Stimulated activated CD8-positive, alpha-beta memory T cell treated with anti-CD3 and anti-CD28 coated beads, Interleukin-4, amount 100 ng/mL, for 48 hours (primary cell): ENCODE results near the gene SERPING1.

ENCODE experiments used
- DNase-seq: peaks from one replicate; pipeline ENCODE4 v3.0.0-alpha.2; 2020

SERPING1 gene

DNA sequence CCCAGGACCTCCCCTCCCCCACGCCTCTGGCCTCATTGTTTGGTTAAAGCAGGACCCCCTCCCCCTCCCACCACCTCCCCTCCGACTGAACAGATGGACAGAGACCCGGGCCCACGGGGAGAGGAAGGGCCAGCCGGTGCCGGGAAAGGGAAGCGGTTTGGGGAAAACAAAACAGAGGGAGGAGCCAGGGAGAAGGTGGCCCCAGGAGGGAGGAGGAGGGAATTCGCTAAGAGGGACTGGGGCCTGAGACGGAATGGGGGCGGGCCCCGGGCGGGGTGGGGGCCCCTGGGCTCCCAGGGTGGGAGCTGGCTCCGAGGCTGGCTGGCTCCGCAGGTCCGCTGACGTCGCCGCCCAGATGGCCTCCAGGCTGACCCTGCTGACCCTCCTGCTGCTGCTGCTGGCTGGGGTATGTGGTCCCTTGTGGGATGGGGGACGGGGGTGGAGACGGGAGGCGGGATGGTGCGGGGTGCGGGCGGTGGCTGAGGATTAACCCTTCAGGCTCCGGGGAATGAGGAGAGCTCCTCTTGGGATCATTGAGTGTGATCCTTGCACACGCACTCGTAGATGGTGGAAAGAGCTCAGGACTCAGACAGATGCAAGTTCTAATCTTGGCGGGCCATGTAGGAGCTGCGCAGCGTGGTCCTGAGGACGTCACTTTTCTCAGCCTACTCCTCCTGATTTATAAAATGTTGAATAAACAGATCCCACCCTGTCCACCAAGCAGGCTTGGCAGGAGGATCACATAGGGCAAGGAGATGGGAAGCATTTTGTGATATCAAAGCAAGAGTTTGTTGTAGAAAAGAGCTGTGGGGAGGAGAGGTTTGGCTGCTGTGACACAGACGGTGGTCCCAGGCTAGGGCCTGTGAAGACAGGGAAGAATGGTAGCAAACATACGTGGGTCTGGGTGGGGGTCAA is 688 bp downstream of the SERPING1 start:
- no peak for DNase-seq

- no peak for DNase-seq
Measured at GRCh38 chr11:57598831-57599155, 1.3 kb downstream of the SERPING1 start.

DNA sequence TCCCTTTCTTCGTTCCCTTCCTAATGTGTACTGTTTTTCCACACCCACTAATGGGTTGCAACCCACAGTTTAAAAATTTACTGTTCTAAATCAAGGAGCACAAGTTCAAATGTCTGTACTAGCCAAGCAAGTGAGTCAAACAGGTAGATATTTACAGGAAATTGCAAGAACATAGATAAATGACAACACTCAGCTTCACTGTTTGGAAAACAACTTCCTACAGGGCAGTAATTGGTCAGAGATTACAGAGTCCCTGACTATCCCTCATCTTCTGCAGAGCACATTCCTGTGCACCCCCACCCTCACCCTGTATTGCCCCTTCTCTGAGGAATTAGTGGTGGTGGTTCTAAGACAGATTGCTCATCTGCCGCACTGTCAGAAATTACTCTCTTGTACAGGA is 1.9 kb downstream of the SERPING1 start:
- no peak for DNase-seq

DNA sequence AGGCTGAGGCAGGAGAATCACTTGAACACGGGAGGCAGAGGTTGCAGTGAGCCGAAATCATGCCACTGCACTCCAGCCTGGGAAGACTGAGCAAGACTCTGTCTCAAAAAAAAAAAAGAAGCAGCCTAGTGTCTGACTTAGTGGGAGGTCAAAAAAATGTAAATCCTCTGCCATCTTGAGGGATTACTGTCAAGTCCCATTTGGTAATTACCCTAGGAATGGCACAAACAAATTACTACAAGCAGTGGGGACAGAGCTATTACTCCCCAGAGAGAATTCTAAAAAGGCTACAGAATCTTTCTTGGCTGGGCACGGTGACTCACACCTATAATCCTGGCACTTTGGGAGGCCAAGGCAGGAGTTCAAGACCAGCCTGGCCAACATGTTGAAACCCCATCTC is 3.8 kb downstream of the SERPING1 start:
- DNase-seq, result no peak

DNA sequence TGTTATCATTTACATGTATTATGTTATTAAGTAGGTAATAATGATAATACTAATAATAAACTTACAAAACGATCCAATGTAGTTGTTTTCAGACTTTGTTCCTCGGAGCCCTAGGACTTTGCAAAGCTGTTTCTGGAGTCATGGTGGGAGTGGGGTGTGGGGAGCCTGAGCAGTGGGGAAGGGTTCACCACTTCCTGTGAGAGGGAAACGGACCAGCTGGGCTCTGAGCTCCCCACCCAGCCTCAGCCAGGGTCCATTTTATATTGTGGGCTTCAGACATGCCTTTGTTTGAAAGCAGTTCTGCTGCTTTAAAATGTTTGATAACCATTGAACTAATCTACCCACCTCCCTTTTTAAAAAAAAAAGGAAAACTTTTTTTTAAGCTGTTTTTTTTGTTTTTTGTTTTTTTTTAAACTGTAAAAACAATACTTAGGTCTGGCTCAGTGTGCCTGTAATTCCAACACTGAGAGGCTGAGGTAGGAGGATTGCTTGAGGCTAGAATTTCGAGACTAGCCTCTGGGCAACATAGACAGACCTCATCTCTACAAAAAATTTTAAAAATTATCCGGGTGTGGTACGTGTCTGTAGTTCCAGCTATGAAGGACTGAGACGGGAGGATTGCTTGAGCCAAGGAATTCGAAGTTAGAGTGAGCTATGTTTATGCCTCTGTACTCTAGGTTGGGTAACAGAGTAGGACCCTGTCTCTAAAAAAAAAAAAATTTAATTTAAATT is 7.0 kb downstream of the SERPING1 start:
- DNase-seq, result no peak

DNA sequence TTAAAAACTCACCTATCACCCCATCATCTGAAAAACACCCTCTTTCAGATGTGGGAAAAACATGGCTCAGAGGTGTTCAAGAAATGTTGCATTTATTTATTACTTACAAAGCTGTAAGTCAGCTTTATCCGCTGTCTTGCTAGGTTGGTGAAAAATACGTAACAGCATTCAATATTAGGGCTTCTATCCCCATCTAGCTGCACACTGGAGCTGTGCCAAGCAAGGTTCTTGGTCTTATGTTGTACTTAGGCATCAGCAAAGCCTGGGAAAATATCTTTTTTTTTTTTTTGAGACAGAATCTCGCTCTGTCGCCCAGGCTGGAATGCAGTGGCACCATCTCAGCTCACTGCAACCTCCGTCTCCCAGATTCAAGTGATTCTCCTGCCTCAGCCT is 7.5 kb downstream of the SERPING1 start:
- no peak for DNase-seq

DNA sequence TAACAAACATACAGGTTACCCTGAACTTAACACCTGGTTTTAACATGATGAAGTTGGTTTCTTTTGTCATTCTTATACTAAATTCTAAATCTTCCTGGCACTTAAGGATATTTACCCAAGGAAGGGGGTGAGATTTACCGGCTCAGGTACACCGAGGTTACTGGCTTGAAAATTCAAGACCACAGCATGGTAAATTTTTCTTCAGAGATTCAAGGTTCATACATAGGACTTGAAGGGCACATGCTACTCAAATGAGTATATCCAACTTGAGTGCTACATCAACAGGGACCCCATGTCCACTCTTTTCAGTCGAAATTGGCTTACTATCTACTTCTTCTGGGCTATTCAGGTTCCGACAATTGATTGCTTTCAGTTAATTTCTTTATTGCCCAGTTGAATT is 12.7 kb downstream of the SERPING1 start:
- no peak for DNase-seq

- DNase-seq, result no peak
Measured at GRCh38 chr11:57614234-57614772, 16.8 kb downstream of the SERPING1 start.

GRCh38 chr11:57615308-57615707 is 17.8 kb downstream of the SERPING1 start:
- no peak for DNase-seq

GRCh38 chr11:57616595-57616994 is 19.1 kb downstream of the SERPING1 start:
- no peak for DNase-seq

DNA sequence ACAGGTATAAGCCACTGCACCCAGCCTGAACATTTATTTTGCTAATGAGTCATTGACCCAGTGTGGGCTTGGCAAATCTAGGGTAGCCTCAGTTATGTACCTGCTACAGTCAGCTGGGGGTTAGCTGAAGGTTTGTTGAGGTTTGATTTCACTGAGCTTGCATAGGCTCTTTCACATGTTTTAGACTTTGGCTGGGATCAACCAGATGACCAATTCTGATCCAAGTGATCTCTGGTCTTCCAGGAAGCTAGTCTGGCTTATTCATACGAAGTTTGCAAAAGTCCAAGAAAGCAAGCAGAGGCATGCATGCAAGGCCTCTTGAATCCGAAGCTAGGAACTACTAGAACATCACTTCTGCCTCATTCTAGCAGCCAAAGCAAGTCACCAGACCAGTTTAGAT is 21.0 kb downstream of the SERPING1 start:
- DNase-seq, result no peak

- no peak for DNase-seq
Measured at GRCh38 chr11:57619331-57619730, 21.8 kb downstream of the SERPING1 start.

DNA sequence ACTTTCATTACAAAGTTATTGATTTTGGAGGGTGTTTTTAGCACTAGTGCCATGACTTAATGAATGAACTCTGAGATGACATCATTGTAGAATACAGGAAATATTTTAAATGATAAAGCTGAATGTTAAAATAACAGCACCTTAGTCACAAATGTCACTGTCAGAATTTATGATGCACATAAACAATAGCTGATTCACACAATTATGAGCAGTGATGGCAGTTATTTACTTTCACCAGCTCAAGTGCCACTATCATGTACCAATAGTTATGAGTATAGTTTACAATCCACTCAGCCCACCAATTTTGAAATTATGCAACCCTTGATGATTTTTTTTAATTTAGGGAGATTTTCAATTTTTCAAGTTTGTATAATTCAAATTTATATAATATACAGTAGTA is 23.0 kb downstream of the SERPING1 start:
- DNase-seq, result no peak

DNA sequence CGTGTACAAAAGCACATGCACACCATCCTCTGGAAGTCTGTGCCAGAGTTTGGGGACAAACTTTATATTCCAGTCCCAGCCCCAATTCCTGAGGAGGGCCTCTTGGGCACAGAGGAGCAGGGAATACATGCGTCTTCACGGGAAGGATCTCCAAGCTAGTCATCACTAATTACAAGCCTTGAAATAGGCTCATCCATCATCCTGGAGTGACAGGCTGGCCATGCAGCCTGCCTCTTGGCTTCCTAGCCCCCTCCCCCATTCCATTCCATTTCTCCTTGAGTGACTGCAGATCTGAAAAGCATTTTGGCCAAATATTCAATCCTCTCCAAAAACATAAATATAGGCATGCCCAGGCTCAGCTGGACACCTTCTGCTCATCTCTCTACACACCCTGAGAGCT is 24.8 kb downstream of the SERPING1 start:
- no peak for DNase-seq

- DNase-seq, result no peak
Measured at GRCh38 chr11:57624864-57625263, 27.4 kb downstream of the SERPING1 start.

DNA sequence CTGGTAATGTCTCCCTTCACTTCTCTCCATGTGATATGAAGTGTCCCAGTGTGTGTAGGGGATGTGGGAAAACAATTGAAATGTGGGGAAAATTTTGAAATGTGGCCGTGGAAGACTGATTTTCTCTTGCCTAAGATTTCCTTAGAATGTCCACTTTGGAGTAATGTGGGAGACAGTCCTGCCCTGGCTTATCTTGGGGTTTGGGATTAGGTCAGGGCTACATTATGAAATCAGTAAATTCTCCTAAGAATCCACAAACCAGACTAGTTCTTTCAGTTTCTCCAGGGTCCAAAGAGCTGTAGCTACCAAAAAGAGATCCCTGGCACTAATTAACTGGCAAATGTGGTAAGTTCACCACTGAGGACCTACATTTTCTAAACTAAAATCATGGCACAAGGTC is 29.4 kb downstream of the SERPING1 start:
- no peak for DNase-seq

GRCh38 chr11:57630171-57630570 is 32.7 kb downstream of the SERPING1 start:
- no peak for DNase-seq

DNA sequence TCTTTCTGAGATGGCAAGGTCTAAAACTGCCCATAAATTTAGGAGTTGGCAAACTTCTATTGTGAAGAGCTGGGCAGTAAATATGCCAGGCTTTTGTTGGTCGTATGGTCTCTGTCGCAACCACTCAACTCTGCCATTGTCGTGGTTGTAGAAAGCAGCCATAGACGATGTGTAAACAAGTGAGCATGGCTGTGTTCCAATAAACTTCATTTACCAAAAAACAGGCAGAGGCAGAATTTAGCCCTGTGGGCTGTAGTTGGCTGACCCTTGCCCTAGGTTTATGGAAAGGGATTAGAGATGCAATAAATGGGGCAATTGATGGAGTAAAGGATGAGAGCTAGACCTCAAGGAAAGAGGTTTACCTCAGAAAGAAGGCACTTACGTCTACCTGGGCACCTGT is 34.6 kb downstream of the SERPING1 start:
- DNase-seq, result no peak

DNA sequence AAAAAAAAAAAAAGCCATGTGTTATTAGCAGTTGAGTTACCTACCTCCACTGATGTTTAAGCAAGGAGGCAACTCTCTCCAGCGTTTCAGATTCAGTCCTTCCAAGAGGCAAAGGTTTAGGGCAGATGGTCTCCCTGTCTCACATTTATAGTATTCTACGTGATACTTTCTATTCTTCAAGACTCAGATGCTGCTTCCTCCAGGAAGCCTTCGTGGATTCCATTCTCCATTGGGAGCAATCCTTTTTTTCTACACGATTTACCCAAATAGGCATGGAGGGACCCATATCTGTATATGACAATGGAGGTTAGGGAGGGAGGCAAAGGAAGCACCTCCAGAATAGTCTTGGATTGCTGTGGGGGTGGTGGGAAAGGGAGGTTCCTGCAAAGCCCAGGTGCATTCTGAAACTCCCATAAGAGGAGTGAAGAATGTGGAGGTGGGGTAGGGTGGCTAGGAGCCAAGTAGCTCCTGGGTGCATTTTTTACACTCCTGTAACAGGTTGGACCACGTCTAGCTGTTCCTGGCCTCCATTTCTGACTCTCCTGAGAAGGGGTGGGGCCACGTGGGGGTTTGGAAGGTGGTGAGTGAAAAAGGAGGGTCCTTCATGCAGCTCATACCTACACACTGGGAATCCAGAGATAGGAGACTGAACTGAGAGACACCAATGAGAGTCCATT is 36.0 kb downstream of the SERPING1 start:
- DNase-seq, result no peak

DNA sequence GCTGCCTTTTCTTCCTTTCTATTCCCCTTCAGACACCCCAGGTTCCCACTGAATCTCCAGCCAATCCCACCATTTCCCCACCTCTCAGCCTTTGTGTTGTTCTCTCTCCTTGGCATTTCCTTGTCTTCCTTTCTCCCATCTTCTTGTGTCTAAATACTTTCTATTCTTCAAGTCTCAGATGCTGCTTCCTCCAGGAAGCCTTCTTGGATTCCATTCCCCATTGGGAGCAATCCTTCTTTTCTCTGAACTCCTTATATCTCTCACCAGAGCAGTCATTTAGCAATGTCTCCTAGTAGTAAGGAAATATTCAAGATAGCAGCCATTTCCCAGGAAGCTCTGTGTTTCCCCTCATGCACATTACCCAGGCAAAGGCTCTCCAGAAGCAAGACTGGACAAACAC is 36.8 kb downstream of the SERPING1 start:
- DNase-seq, result no peak

GRCh38 chr11:57635246-57635645 is 37.8 kb downstream of the SERPING1 start:
- no peak for DNase-seq

- DNase-seq, result no peak
Measured at GRCh38 chr11:57637626-57638004, 40.1 kb downstream of the SERPING1 start.

DNA sequence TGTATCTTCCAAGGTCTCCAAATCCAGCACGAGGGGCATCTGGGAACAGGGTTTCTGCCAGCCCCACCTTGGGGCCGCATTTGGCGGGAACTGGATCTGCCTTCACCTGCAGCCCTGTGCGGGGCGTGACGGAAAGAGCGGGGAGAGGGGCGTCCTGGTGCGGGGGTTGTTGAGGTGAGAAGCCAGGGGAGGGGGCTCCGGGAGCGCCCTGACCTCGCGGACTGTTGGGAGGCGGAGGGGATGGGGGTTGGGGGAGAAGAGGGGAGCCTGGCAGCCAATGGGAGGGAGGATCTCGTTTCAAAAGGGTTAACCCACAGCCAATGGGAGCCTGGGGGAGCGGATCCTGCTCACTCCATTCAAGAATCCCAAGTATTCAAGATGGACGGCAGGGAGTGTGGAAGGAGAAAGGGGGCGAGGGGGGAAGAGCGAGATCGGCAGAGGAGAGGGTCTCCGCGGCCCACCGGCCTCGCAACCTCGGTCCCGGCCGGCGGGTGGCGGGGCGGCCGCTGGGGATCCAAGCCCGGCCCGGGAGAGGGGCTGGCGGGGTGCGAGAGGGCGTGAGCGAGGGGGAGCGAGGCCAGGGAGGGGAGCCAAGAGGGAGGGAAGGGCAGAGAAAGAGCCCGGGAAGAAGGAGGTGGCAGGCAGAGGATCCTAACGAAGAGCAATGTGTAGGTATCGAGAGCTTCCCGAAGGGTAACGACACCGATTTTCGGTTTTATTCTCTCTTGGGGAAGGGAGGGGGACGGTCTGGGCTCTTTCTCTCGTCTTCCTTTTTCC is 40.7 kb downstream of the SERPING1 start:
- no peak for DNase-seq
